Lung (tissue), 12 donors: ENCODE data around the gene BRD3OS. TPM values are rescaled to one million over a fixed set of nuclear protein-coding genes. Genes with fewer than 3 reads are reported as not detected.

Experiments used
- ATAC-seq: fragments of 200-7000 bp; cut with Tn5 transposase; one replicate; pipeline ENCODE4 v1.9.1; 2020; ENCODE audit warnings: moderate number of reproducible peaks; ENCODE audit not compliant: insufficient read depth, low FRiP score
- DNase-seq, 3 donors: peaks; one replicate each; pipeline ENCODE4 v3.0.0-alpha.2; 2013 to 2017
- H3K27ac ChIP-seq, 2 donors: one replicate each; pipeline ENCODE4 v1.5.1; 2013; ENCODE audit warnings: mild to moderate bottlenecking in 2 of 2, moderate library complexity in 2 of 2, control low read depth in 1 of 2, inconsistent platforms in 1 of 2, low read depth in 1 of 2, low read length in 1 of 2
- H3K27me3 ChIP-seq, 3 donors: one replicate each; pipeline ENCODE4 v1.5.1; 2013; ENCODE audit warnings: low read length in 2 of 3; ENCODE audit not compliant: control insufficient read depth in 3 of 3, insufficient read depth in 3 of 3
- H3K36me3 ChIP-seq, 4 donors: one replicate each; pipeline ENCODE4 v1.5.1; 2013; ENCODE audit warnings: low read length in 4 of 4, mild to moderate bottlenecking in 1 of 4, moderate library complexity in 1 of 4; ENCODE audit not compliant: control insufficient read depth in 4 of 4, insufficient read depth in 4 of 4
- H3K4me1 ChIP-seq, 5 donors: one replicate each; pipeline ENCODE4 v1.5.1; 2013; ENCODE audit warnings: low read length in 5 of 5, mild to moderate bottlenecking in 2 of 5, moderate library complexity in 1 of 5; ENCODE audit not compliant: control insufficient read depth in 5 of 5, insufficient read depth in 5 of 5
- H3K4me3 ChIP-seq: one replicate; pipeline ENCODE4 v1.5.1; 2013; ENCODE audit warnings: mild to moderate bottlenecking, control low read depth, moderate library complexity
- H3K9ac ChIP-seq, 2 donors: one replicate each; pipeline ENCODE4 v1.5.1; 2013; ENCODE audit warnings: low read length in 2 of 2, control low read depth in 1 of 2; ENCODE audit not compliant: insufficient read depth in 1 of 2
- H3K9me3 ChIP-seq, 4 donors: one replicate each; pipeline ENCODE4 v1.5.1; 2013; ENCODE audit warnings: low read length in 3 of 4, mild to moderate bottlenecking in 1 of 4, moderate library complexity in 1 of 4; ENCODE audit not compliant: control insufficient read depth in 4 of 4, insufficient read depth in 3 of 4
- CTCF ChIP-seq: IDR thresholded peaks from 2 replicates; pipeline ENCODE4 v1.5.1; 2012; ENCODE audit warnings: mild to moderate bottlenecking; ENCODE audit errors: control extremely low read depth, extremely low read depth
- WGBS, 2 donors: extraction: QIAGEN DNeasy Blood & Tissue Kit; methylation state at CpG; one replicate each; pipeline ENCODE4 v1.1.7; 2013; 5-methylcytosine and 5-hydroxymethylcytosine counted together
- polyA plus RNA-seq, 2 donors: library from polyadenylated mRNA; stranded (reverse); fragments of 200-250 nt; gene quantifications; one replicate each; pipeline ENCODE4 v1.2.1, GENCODE V29; 2013
- total RNA-seq, 2 donors: library from RNA; depleted of rRNA in 1 of 2; stranded (reverse); fragments of >200 nt in 1 of 2; gene quantifications; one replicate each; pipeline ENCODE4 v1.2.1, GENCODE V29; 2014 to 2021
- donor health status: control.
- donor health status: control.
- donor health status: Bipolar disorder and iron deficiency.
- donor health status: healthy.
- donor health status: DM: yes; HTN: yes; CAD: no.

The BRD3OS gene
- total and polyA plus RNA-seq, 4 donors = 7.1 to 20.7 (median 14.9) TPM

- no peak for ATAC-seq
- no peaks in the 10 kb centered on the region for H3K9me3 ChIP-seq
- no peak for TF ChIP-seq CTCF
- H3K36me3 ChIP-seq = peaks cover 8 to 76% (median 36%) of the 10 kb centered on the region in 4 donors
- H3K27me3 ChIP-seq = no peaks in the 10 kb centered on the region
- no peak for DNase-seq
- no peak overlapping the region for H3K27ac ChIP-seq
- no peak overlapping the region for H3K4me3 ChIP-seq
- no peak overlapping the region for H3K9ac ChIP-seq
- no peaks in the 10 kb centered on the region for H3K4me1 ChIP-seq
- WGBS, 2 donors = 87 to 90% methylated on average over 12 of the region's 12 CpGs
Measured at GRCh38 chr9:134044944-134045343, 19.7 kb downstream of the BRD3OS start.

GRCh38 chr9:134045841-134046544 lies 20.7 kb downstream of the BRD3OS start:
- ATAC-seq (no peak), DNase-seq (no peak)
- Histone ChIP-seq H3K4me3 (no peak overlapping the region), H3K4me1 (no peaks in the 10 kb centered on the region), H3K36me3 (peaks cover 8 to 80% (median 41%) of the 10 kb centered on the region in 4 donors), H3K9ac (no peak overlapping the region), H3K9me3 (no peaks in the 10 kb centered on the region), H3K27me3 (no peaks in the 10 kb centered on the region), H3K27ac (no peak overlapping the region)
- 86 to 87% methylated on average over 26 of the region's 26 CpGs for WGBS, 2 donors
- no peak for TF ChIP-seq CTCF

- no peak overlapping the region for H3K27ac ChIP-seq
- H3K4me1 ChIP-seq = no peaks in the 10 kb centered on the region
- peaks cover 8 to 76% (median 40%) of the 10 kb centered on the region in 4 donors for H3K36me3 ChIP-seq
- TF ChIP-seq CTCF = no peak
- DNase-seq = no peak
- no peak for ATAC-seq
- H3K9me3 ChIP-seq = no peaks in the 10 kb centered on the region
- no peak overlapping the region for H3K4me3 ChIP-seq
- H3K9ac ChIP-seq = no peak overlapping the region
- 92 to 95% methylated on average over 21 of the region's 21 CpGs for WGBS, 2 donors
- no peaks in the 10 kb centered on the region for H3K27me3 ChIP-seq
Measured at GRCh38 chr9:134046894-134047681, 21.8 kb downstream of the BRD3OS start.
